HepG2 (cell line): ENCODE results near the gene ATP6V0A1. TPM values are rescaled to one million over a fixed set of nuclear protein-coding genes. Genes with fewer than 3 reads are reported as not detected.

ENCODE experiments used
- GABPB1 ChIP-seq: IDR thresholded peaks from 2 replicates; pipeline ENCODE4 v1.6.1; 2016; ENCODE audit warnings: mild to moderate bottlenecking, missing genetic modification reagents, moderate library complexity, missing compliant biosample characterization
- GLMP ChIP-seq: sonication (generic); formaldehyde crosslinking; IDR thresholded peaks from 2 replicates; pipeline ENCODE4 v1.9.0; 2021; ENCODE audit warnings: missing genetic modification reagents, mild to moderate bottlenecking, borderline replicate concordance
- LRRFIP1 ChIP-seq: sonication (generic); formaldehyde crosslinking; conservative IDR thresholded peaks from 2 replicates; pipeline ENCODE4 v1.4.0; 2020; ENCODE audit warnings: missing genetic modification reagents
- PHF5A ChIP-seq: IDR thresholded peaks from one replicate; pipeline ENCODE4 v1.6.1; 2018; ENCODE audit warnings: low read depth, missing genetic modification reagents; ENCODE audit not compliant: unreplicated experiment
- STAT5B ChIP-seq: sonication (generic); formaldehyde crosslinking; IDR thresholded peaks from 2 replicates; pipeline ENCODE4 v1.4.0; 2020; ENCODE audit warnings: missing genetic modification reagents
- ZC3H4 ChIP-seq: sonication (generic); formaldehyde crosslinking; IDR thresholded peaks from 2 replicates; pipeline ENCODE4 v1.4.0; 2020; ENCODE audit warnings: missing genetic modification reagents, borderline replicate concordance
- ZNF660 ChIP-seq: sonication (generic); formaldehyde crosslinking; IDR thresholded peaks from 2 replicates; pipeline ENCODE4 v1.5.1; 2020; ENCODE audit warnings: mild to moderate bottlenecking, low read depth, missing genetic modification reagents, borderline replicate concordance
- ZNF749 ChIP-seq: sonication (generic); formaldehyde crosslinking; IDR thresholded peaks from 2 replicates; pipeline ENCODE4 v1.8.0; 2022; ENCODE audit warnings: mild to moderate bottlenecking, missing genetic modification reagents, moderate library complexity, borderline replicate concordance
- ZNF772 ChIP-seq: sonication (generic); formaldehyde crosslinking; IDR thresholded peaks from 2 replicates; pipeline ENCODE4 v1.5.0; 2020; ENCODE audit warnings: mild to moderate bottlenecking, missing genetic modification reagents
- ZNF816 ChIP-seq: sonication (generic); formaldehyde crosslinking; IDR thresholded peaks from 2 replicates; pipeline ENCODE4 v1.8.0; 2022; ENCODE audit warnings: missing genetic modification reagents, mild to moderate bottlenecking, borderline replicate concordance
- polyA plus RNA-seq, 8 experiments: library from polyadenylated mRNA; depleted of rRNA in 3 of 8; stranded (reverse) in 7 of 8; unstranded in 1 of 8; fragments of >200 nt; fragmentation: Illumina TruSeq in 4 of 8; extraction: Trizol in 4 of 8; gene quantifications; 2 replicates each; pipeline versions ENCODE4 v1.2.1 to v1.2.3, GENCODE V29; 2011 to 2016; ENCODE audit warnings: low read depth in 4 of 8, missing spikeins in 1 of 8, mixed read lengths in 1 of 8; ENCODE audit not compliant: insufficient read depth in 1 of 8
- total RNA-seq, 5 experiments: library from RNA; depleted of rRNA; stranded (reverse); fragments of >200 nt; fragmentation: Illumina TruSeq; extraction: Trizol; gene quantifications; 2 replicates each; pipeline ENCODE4 v1.2.3, GENCODE V29; 2016; ENCODE audit warnings: low read depth in 1 of 5
- TF ChIP-seq, protein P1 (sequence below): sonication (generic); formaldehyde crosslinking; IDR thresholded peaks from 2 replicates; pipeline ENCODE4 v1.8.1; 2023; ENCODE audit warnings: mild to moderate bottlenecking, missing genetic modification reagents
- TF ChIP-seq, protein P2 (sequence below): IDR thresholded peaks from 2 replicates; pipeline ENCODE4 v1.6.1; 2016; ENCODE audit warnings: low read depth, control low read depth
- TF ChIP-seq, protein P3 (sequence below): IDR thresholded peaks from 2 replicates; pipeline ENCODE4 v1.6.1; 2016; ENCODE audit warnings: low read depth, missing genetic modification reagents, missing compliant biosample characterization
- TF ChIP-seq, protein P4 (sequence below): sonication (generic); formaldehyde crosslinking; IDR thresholded peaks from 2 replicates; pipeline ENCODE4 v1.8.1; 2023; ENCODE audit warnings: mild to moderate bottlenecking, missing genetic modification reagents, borderline replicate concordance

The ATP6V0A1 gene
- total and polyA plus RNA-seq, 2 of the 13 experiments (the other 11 are each of a cell fraction or from before 2014, with no cell fraction given): 27.9 to 54.1 TPM

DNA sequence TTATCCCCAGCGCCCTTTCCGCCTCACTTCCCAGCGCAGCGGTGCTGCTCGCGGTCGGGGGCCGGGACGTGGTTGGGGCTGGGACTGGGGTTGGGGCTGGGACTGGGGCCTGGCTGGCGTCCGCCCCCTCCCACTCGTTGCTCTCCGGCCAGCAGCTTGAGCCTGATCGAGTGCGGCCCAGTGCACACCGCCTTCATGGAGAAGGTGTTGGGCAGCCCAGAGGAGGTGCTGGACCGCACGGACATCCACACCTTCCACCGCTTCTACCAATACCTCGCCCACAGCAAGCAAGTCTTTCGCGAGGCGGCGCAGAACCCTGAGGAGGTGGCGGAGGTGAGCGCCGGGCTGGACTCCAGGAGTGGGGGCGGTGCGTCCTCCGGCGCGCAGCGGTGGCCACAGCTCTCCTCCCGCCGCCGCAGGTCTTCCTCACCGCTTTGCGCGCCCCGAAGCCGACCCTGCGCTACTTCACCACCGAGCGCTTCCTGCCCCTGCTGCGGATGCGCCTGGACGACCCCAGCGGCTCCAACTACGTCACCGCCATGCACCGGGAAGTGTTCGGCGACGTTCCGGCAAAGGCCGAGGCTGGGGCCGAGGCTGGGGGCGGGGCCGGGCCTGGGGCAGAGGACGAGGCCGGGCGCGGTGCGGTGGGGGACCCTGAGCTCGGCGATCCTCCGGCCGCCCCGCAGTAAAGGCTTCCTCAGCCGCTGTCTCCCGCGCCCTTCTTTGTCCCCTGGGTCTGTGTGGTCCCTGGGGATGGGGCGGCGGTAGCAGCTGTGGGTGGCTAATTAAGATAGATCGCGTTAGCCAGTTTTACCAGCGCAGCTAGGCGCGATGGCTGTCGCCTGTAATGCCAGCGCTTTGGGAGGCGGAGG is 95.8 kb downstream of the ATP6V0A1 start (continued):
- TF ChIP-seq, protein P1, sequence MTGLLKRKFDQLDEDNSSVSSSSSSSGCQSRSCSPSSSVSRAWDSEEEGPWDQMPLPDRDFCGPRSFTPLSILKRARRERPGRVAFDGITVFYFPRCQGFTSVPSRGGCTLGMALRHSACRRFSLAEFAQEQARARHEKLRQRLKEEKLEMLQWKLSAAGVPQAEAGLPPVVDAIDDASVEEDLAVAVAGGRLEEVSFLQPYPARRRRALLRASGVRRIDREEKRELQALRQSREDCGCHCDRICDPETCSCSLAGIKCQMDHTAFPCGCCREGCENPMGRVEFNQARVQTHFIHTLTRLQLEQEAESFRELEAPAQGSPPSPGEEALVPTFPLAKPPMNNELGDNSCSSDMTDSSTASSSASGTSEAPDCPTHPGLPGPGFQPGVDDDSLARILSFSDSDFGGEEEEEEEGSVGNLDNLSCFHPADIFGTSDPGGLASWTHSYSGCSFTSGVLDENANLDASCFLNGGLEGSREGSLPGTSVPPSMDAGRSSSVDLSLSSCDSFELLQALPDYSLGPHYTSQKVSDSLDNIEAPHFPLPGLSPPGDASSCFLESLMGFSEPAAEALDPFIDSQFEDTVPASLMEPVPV (CRISPR knock-in tag): peak; percentile 81; the same call in 1 of the 2 replicates
- TF ChIP-seq ZNF749 (CRISPR knock-in tag) (peak; percentile 83; the same call in 1 of the 2 replicates), ZNF772 (CRISPR knock-in tag) (peak; percentile 87), ZNF660 (CRISPR knock-in tag) (0 out of 2 replicates have a peak, but pooled peaks have one; percentile 32), GABPB1 (CRISPR knock-in tag) (peak; percentile 97), ZNF816 (CRISPR knock-in tag) (peak; percentile 53), PHF5A (no peak), ZC3H4 (CRISPR knock-in tag) (no peak), GLMP (CRISPR knock-in tag) (no peak), LRRFIP1 (CRISPR knock-in tag) (peak; percentile 85; the same call in 1 of the 2 replicates), STAT5B (CRISPR knock-in tag) (peak; percentile 52; the same call in 1 of the 2 replicates)
- TF ChIP-seq, protein P2, sequence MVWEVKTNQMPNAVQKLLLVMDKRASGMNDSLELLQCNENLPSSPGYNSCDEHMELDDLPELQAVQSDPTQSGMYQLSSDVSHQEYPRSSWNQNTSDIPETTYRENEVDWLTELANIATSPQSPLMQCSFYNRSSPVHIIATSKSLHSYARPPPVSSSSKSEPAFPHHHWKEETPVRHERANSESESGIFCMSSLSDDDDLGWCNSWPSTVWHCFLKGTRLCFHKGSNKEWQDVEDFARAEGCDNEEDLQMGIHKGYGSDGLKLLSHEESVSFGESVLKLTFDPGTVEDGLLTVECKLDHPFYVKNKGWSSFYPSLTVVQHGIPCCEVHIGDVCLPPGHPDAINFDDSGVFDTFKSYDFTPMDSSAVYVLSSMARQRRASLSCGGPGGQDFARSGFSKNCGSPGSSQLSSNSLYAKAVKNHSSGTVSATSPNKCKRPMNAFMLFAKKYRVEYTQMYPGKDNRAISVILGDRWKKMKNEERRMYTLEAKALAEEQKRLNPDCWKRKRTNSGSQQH (CRISPR knock-in tag): peak; percentile 92
- TF ChIP-seq, protein P3, sequence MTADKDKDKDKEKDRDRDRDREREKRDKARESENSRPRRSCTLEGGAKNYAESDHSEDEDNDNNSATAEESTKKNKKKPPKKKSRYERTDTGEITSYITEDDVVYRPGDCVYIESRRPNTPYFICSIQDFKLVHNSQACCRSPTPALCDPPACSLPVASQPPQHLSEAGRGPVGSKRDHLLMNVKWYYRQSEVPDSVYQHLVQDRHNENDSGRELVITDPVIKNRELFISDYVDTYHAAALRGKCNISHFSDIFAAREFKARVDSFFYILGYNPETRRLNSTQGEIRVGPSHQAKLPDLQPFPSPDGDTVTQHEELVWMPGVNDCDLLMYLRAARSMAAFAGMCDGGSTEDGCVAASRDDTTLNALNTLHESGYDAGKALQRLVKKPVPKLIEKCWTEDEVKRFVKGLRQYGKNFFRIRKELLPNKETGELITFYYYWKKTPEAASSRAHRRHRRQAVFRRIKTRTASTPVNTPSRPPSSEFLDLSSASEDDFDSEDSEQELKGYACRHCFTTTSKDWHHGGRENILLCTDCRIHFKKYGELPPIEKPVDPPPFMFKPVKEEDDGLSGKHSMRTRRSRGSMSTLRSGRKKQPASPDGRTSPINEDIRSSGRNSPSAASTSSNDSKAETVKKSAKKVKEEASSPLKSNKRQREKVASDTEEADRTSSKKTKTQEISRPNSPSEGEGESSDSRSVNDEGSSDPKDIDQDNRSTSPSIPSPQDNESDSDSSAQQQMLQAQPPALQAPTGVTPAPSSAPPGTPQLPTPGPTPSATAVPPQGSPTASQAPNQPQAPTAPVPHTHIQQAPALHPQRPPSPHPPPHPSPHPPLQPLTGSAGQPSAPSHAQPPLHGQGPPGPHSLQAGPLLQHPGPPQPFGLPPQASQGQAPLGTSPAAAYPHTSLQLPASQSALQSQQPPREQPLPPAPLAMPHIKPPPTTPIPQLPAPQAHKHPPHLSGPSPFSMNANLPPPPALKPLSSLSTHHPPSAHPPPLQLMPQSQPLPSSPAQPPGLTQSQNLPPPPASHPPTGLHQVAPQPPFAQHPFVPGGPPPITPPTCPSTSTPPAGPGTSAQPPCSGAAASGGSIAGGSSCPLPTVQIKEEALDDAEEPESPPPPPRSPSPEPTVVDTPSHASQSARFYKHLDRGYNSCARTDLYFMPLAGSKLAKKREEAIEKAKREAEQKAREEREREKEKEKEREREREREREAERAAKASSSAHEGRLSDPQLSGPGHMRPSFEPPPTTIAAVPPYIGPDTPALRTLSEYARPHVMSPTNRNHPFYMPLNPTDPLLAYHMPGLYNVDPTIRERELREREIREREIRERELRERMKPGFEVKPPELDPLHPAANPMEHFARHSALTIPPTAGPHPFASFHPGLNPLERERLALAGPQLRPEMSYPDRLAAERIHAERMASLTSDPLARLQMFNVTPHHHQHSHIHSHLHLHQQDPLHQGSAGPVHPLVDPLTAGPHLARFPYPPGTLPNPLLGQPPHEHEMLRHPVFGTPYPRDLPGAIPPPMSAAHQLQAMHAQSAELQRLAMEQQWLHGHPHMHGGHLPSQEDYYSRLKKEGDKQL: peak; percentile 54; the same call in 1 of the 2 replicates
- TF ChIP-seq, protein P4, sequence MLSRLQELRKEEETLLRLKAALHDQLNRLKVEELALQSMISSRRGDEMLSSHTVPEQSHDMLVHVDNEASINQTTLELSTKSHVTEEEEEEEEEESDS (CRISPR knock-in tag): no peak
